MCF 10A (cell line): ENCODE measurements around the gene TBC1D19. TPM values are rescaled to one million over a fixed set of nuclear protein-coding genes. Genes with fewer than 3 reads are reported as not detected.

Source experiments
- BruUV-seq: library from RNA; stranded (reverse); fragments of 400-500 nt; replicated peaks from 2 replicates; lab custom pipeline; 2021; lab: Mats Ljungman, UMichigan
- CTCF ChIA-PET: fragments of 300-600 bp; sonication (Branson Sonifier 250); formaldehyde crosslinking; extraction: SDS; loops from one replicate; lab custom pipeline; 2021; ENCODE audit warnings: antibody characterized with exemption, inconsistent platforms; lab: Yijun Ruan, JAX
- POLR2A ChIA-PET: fragments of 300-600, 350-650 bp; sonication (Branson Sonifier 250); formaldehyde crosslinking; extraction: SDS; loops from one replicate; lab custom pipeline; 2020; ENCODE audit warnings: antibody characterized with exemption, inconsistent platforms; lab: Yijun Ruan, JAX
- DNase-seq: peaks from one replicate; pipeline ENCODE4 v3.0.0-alpha.2; 2018; ENCODE audit not compliant: unreplicated experiment
- H3K27ac Mint-ChIP-seq: one replicate; pipeline ENCODE4 v1.8.0; 2022; ENCODE audit warnings: mild to moderate bottlenecking, low read depth, mixed read lengths; ENCODE audit not compliant: unreplicated experiment
- H3K27me3 Mint-ChIP-seq: one replicate; pipeline ENCODE4 v1.8.0; 2022; ENCODE audit warnings: mixed read lengths; ENCODE audit not compliant: insufficient read depth, unreplicated experiment
- H3K36me3 Mint-ChIP-seq: one replicate; pipeline ENCODE4 v1.8.0; 2022; ENCODE audit warnings: mild to moderate bottlenecking, moderate library complexity, mixed read lengths; ENCODE audit not compliant: insufficient read depth, unreplicated experiment
- H3K4me1 Mint-ChIP-seq: one replicate; pipeline ENCODE4 v1.8.0; 2022; ENCODE audit warnings: mixed read lengths; ENCODE audit not compliant: insufficient read depth, unreplicated experiment
- H3K4me3 Mint-ChIP-seq: one replicate; pipeline ENCODE4 v1.8.0; 2022; ENCODE audit warnings: mild to moderate bottlenecking, moderate library complexity, mixed read lengths; ENCODE audit not compliant: unreplicated experiment
- H3K9me3 Mint-ChIP-seq: one replicate; pipeline ENCODE4 v1.8.0; 2022; ENCODE audit warnings: mixed read lengths; ENCODE audit not compliant: unreplicated experiment
- intact Hi-C: fragments of 100-400 bp; cut with micrococcal nuclease; formaldehyde crosslinking; loops from 2 replicates; pipeline ENCODE4 v1.14.1; 2022
- total RNA-seq: library from RNA; stranded (reverse); gene quantifications from 2 replicates; pipeline ENCODE4 v1.2.3, GENCODE V29; 2022
- TF ChIP-seq, protein P1 (sequence below): fragments of 200-600 bp; IDR thresholded peaks from one replicate; pipeline ENCODE4 v1.8.0; 2022; ENCODE audit warnings: antibody characterized with exemption, mild to moderate bottlenecking; ENCODE audit not compliant: unreplicated experiment

The TBC1D19 gene
- total RNA-seq, 1 experiment from 2014 or later, result 9.6 TPM

DNA sequence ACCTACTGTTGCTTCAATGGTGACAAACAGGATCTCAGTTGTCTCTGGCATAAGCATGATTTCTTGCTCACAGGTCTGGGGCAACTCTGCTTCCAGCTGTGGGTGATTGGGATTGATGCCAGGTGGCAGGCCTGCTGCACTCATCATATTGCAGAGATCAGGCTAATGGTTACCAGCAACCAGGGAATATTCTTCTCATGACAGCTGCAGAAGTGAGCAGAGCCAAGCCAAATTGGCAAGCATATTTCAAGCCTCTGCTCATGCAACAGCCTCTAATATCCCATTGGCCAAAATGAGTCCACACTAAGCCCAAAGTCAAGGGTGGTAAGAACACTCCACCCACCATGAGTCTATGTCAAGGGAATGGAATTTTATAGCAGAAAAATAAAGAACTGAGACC, 26.7 kb upstream of the TBC1D19 start:
- H3K36me3 Mint-ChIP-seq, result no peaks in the 10 kb centered on the region
- no TSS peak for BruUV-seq
- no peak overlapping the region for H3K27ac Mint-ChIP-seq
- no peaks in the 10 kb centered on the region for H3K27me3 Mint-ChIP-seq
- peaks cover 20% of the 10 kb centered on the region for H3K9me3 Mint-ChIP-seq
- peaks cover 7% of the 10 kb centered on the region for H3K4me1 Mint-ChIP-seq
- no peak overlapping the region for H3K4me3 Mint-ChIP-seq
- intact Hi-C loops, result no loop called here
- ChIA-PET POLR2A (interaction anchor here (1.1 to 1.6 kb wide), 2 partner anchors 11 to 27 kb away, joined by 3 to 5 read pairs; partner anchors contain the start of gene TBC1D19), CTCF (no interaction called here)
- TF ChIP-seq, protein P1, sequence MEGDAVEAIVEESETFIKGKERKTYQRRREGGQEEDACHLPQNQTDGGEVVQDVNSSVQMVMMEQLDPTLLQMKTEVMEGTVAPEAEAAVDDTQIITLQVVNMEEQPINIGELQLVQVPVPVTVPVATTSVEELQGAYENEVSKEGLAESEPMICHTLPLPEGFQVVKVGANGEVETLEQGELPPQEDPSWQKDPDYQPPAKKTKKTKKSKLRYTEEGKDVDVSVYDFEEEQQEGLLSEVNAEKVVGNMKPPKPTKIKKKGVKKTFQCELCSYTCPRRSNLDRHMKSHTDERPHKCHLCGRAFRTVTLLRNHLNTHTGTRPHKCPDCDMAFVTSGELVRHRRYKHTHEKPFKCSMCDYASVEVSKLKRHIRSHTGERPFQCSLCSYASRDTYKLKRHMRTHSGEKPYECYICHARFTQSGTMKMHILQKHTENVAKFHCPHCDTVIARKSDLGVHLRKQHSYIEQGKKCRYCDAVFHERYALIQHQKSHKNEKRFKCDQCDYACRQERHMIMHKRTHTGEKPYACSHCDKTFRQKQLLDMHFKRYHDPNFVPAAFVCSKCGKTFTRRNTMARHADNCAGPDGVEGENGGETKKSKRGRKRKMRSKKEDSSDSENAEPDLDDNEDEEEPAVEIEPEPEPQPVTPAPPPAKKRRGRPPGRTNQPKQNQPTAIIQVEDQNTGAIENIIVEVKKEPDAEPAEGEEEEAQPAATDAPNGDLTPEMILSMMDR, result no peak
- DNase-seq, result peak; percentile 24

DNA sequence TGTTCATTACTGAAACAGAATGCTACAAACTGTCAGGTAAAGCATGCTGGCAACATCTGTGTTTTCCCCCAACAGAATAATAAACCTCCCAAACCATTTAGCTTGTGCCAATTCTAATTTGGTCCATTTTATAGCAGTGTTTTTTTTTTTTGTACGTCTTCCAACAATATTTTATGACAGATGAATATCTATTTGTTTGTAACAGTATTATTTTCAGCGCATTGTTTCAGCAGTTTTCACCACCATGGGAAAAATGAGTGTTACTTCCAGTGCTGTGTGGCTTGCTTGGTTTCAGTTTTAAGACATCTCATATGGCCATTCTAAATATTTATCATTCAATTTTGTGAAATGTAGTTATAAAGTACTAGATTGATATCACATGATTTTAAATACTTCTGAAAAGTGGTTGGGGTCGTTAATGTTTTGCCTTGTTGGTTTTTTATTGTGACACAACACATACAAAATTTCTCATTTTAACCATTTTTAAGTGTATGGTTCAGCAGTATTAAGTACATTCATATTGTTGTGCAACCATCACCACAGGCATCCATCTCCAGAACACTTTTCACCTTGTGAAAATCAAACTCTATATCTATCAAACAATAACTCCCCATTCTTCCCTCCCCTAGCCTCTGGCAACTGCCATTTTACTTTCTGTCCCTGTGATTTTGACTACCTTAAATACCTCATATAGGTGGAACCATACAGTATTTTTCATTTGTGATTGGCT, 25.6 kb upstream of the TBC1D19 start:
- Mint-ChIP-seq H3K27me3 (no peaks in the 10 kb centered on the region), H3K27ac (no peak overlapping the region), H3K4me3 (no peak overlapping the region), H3K4me1 (peaks cover 7% of the 10 kb centered on the region), H3K9me3 (peaks cover 12% of the 10 kb centered on the region), H3K36me3 (no peaks in the 10 kb centered on the region)
- no TSS peak for BruUV-seq
- ChIA-PET CTCF (interaction anchor here (1.0 kb wide), 1 partner anchor 16 kb away, joined by 4 read pairs; no protein-coding TSS in a partner anchor), POLR2A (interaction anchor here (1.1 kb wide), 1 partner anchor 25 kb away, joined by 3 read pairs; the partner anchor contains the start of gene TBC1D19)
- intact Hi-C loops, result no loop called here
- DNase-seq, result no peak
- TF ChIP-seq, protein P1, result no peak

DNA sequence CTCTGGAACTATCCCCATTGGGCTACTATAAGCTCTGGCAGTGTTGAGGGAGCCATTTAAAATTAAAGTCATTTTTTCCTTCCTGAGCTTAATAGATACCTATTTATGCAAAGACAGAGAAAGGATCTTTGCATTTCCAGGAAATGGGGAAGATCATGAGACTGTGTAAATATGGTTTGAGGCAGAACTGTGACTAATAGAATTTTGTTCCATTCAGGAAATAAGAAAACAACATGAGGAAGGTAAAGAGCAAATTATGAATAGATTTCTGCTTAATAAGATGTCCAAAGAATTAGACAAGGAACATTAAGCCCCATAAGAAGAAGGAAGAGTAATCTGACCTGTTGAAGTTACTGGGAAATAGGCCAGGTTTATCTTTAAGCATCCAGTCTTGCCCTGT, 17.8 kb upstream of the TBC1D19 start:
- Mint-ChIP-seq H3K4me1 (no peaks in the 10 kb centered on the region), H3K27ac (no peak overlapping the region), H3K27me3 (no peaks in the 10 kb centered on the region), H3K36me3 (no peaks in the 10 kb centered on the region), H3K9me3 (no peaks in the 10 kb centered on the region), H3K4me3 (no peak overlapping the region)
- DNase-seq, result no peak
- CTCF ChIA-PET, result interaction anchor here (0.5 to 0.7 kb wide), 2 partner anchors 14 to 583 kb away, joined by 3 read pairs; no protein-coding TSS in a partner anchor
- intact Hi-C loops, result no loop called here
- TF ChIP-seq, protein P1, result no peak
- POLR2A ChIA-PET, result interaction anchor here (0.9 kb wide), 1 partner anchor 17 kb away, joined by 3 read pairs; no protein-coding TSS in a partner anchor
- BruUV-seq, result no TSS peak

DNA sequence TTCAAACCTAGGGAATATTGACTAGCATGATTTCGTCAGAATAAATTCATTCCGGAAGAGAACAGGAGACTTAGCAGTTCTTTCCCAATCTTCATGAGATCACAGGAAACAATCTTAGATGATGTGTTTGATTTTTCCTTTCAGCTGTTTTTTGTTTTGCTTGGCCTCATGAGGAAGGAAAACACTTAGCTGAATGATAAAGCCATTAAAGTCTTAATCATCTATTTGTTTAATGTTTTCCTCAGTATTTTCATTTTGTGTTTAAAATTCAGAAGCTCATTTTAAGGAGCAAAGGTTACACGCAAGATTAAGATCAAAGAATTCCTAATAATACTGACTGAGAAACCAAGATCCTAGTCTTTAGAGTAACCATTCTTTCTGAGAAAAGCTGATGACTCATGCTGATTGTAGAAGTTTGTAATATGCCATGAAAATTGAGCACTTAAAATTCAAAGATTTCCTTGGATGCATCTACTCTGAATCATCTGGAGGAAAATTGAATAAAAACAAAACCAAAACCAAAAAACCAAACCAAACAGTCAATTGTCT, 15.4 kb upstream of the TBC1D19 start:
- no peaks in the 10 kb centered on the region for H3K4me1 Mint-ChIP-seq
- no TSS peak for BruUV-seq
- CTCF ChIA-PET, result interaction anchor here (0.6 to 0.9 kb wide), 3 partner anchors 8 to 19 kb away, joined by 3 to 4 read pairs (median 3); no protein-coding TSS in a partner anchor
- no peaks in the 10 kb centered on the region for H3K36me3 Mint-ChIP-seq
- peak overlapping the region; percentile 67 for H3K27ac Mint-ChIP-seq
- H3K9me3 Mint-ChIP-seq, result no peaks in the 10 kb centered on the region
- TF ChIP-seq, protein P1, result no peak
- no peaks in the 10 kb centered on the region for H3K27me3 Mint-ChIP-seq
- intact Hi-C loops, result no loop called here
- peak; percentile 49 for DNase-seq
- POLR2A ChIA-PET, result interaction anchor here (0.9 to 2.6 kb wide), 3 partner anchors 12 to 22 kb away, joined by 3 to 26 read pairs (median 5); partner anchors contain the start of gene TBC1D19
- H3K4me3 Mint-ChIP-seq, result no peak overlapping the region
